Spleen (tissue), 11 donors: ENCODE data around the gene NSFL1C. TPM values are rescaled to one million over a fixed set of nuclear protein-coding genes. Genes with fewer than 3 reads are reported as not detected.

Source experiments
- DNase-seq: peaks from one replicate; pipeline ENCODE4 v3.0.0-alpha.2; 2020
- H3K27ac ChIP-seq, 8 donors: fragments of 200-600 bp; sonication (generic) in 7 of 8; 1 replicate in 4 of 8; 2 replicates in 4 of 8; pipeline versions ENCODE4 v1.5.0 to v1.8.0; 2016 to 2021; ENCODE audit warnings: inconsistent platforms in 4 of 8, mild to moderate bottlenecking in 4 of 8, moderate library complexity in 1 of 8
- H3K27me3 ChIP-seq, 7 donors: fragments of 200-600 bp; sonication (generic) in 6 of 7; replicated peaks in 1 of 7; 1 replicate in 4 of 7; 2 replicates in 3 of 7; pipeline versions ENCODE4 v1.5.0 to v1.8.0; 2016 to 2021; ENCODE audit warnings: inconsistent platforms in 3 of 7, mild to moderate bottlenecking in 1 of 7
- H3K36me3 ChIP-seq, 6 donors: fragments of 200-600 bp; sonication (generic) in 5 of 6; 1 replicate in 4 of 6; 2 replicates in 2 of 6; pipeline versions ENCODE4 v1.5.0 to v1.8.0; 2016 to 2021; ENCODE audit warnings: inconsistent platforms in 2 of 6
- H3K4me1 ChIP-seq, 6 donors: fragments of 200-600 bp; sonication (generic) in 5 of 6; 1 replicate in 3 of 6; 2 replicates in 3 of 6; pipeline versions ENCODE4 v1.5.0 to v1.8.0; 2016 to 2021; ENCODE audit warnings: inconsistent platforms in 3 of 6
- H3K4me3 ChIP-seq, 8 donors: fragments of 200-600 bp; sonication (generic) in 7 of 8; 1 replicate in 4 of 8; 2 replicates in 4 of 8; pipeline versions ENCODE4 v1.5.0 to v1.8.0; 2016 to 2021; ENCODE audit warnings: inconsistent platforms in 4 of 8, mild to moderate bottlenecking in 4 of 8, moderate library complexity in 2 of 8
- H3K9me3 ChIP-seq, 8 donors: fragments of 200-600 bp; sonication (generic) in 7 of 8; 1 replicate in 4 of 8; 2 replicates in 4 of 8; pipeline versions ENCODE4 v1.5.0 to v1.8.0; 2016 to 2021; ENCODE audit warnings: inconsistent platforms in 4 of 8
- POLR2A ChIP-seq, 3 donors: fragments of 450-650 bp; IDR thresholded peaks; one replicate each; pipeline ENCODE4 v1.5.1; 2017; ENCODE audit warnings: antibody characterized with exemption in 3 of 3, mild to moderate bottlenecking in 1 of 3
- POLR2AphosphoS5 ChIP-seq, 3 donors: sonication (generic); formaldehyde crosslinking; IDR thresholded peaks; one replicate each; pipeline ENCODE4 v1.5.1; 2017; ENCODE audit warnings: antibody characterized with exemption in 3 of 3
- WGBS, 5 donors: extraction: QIAGEN DNeasy Blood & Tissue Kit in 3 of 5; methylation state at CpG; one replicate each; pipeline versions ENCODE4 v1.1.5 to v1.1.7; 2013 to 2018; 5-methylcytosine and 5-hydroxymethylcytosine counted together
- intact Hi-C: fragments of 100-400 bp; cut with DNase I; formaldehyde crosslinking; loops from one replicate; pipeline ENCODE4 v1.15.0; 2023; ENCODE audit warnings: low total_unique reads
- polyA plus RNA-seq, 3 donors: library from polyadenylated mRNA; stranded (reverse); fragments of 200-250 nt; gene quantifications; one replicate each; pipeline ENCODE4 v1.2.1, GENCODE V29; 2013
- total RNA-seq, 7 donors: library from RNA; depleted of rRNA in 3 of 7; stranded (reverse); fragments of >200 nt in 3 of 7; fragmentation: NEBNext Ultra II Directional in 4 of 7; extraction: Animal tissue kit (Norgen Biotek cat#: 25700) in 4 of 7; gene quantifications; one replicate each; pipeline versions ENCODE4 v1.1.0 to v1.2.1, GENCODE V29; 2016 to 2021
- TF ChIP-seq, protein P1 (sequence below), 11 experiments: fragments of 200-600 bp in 7 of 11; fragments of 450-650 bp in 4 of 11; sonication (generic) in 4 of 11; IDR thresholded peaks in 8 of 11; conservative IDR thresholded peaks in 3 of 11; 1 replicate in 7 of 11; 2 replicates in 4 of 11; pipeline versions ENCODE4 v1.4.0 to v1.8.0; 2016 to 2021; ENCODE audit warnings: antibody characterized with exemption in 11 of 11, inconsistent platforms in 4 of 11, mild to moderate bottlenecking in 1 of 11
- donor health status: healthy with polysubstance abuse.
- donor health status: DM: no; HTN: no; CAD: no; lungs with moderate emphysema.
- donor health status: DM: no; HTN: no; CAD: no.
- donor health status: Bipolar disorder and iron deficiency.
- donor health status: healthy.
- donor health status: DM: no; HTN: no; CAD: no.
- donor health status: DM: yes; HTN: yes; CAD: no.

Gene NSFL1C
- total and polyA plus RNA-seq, 10 donors = 37.1 to 88.5 (median 66.3) TPM

GRCh38 chr20:1484438-1485116, 17.9 kb upstream of the NSFL1C start:
- intact Hi-C loops = no loop called here
- H3K4me3 ChIP-seq = no peak overlapping the region
- no peak overlapping the region for H3K27ac ChIP-seq
- H3K4me1 ChIP-seq = peaks cover 0 to 41% (median 0%) of the 10 kb centered on the region in 6 donors
- H3K36me3 ChIP-seq = peaks cover 0 to 17% (median 0%) of the 10 kb centered on the region in 6 donors
- H3K27me3 ChIP-seq = peaks cover 0 to 21% (median 0%) of the 10 kb centered on the region in 7 donors
- H3K9me3 ChIP-seq = no peaks in the 10 kb centered on the region
- DNase-seq = no peak
- 49 to 67% (median 50%) methylated on average over 5 of the region's 5 CpGs for WGBS, 5 donors
- TF ChIP-seq POLR2AphosphoS5 (IDR thresholded peaks at IDR 0.05) (no peak), POLR2A (IDR thresholded peaks at IDR 0.05) (no peak)
- TF ChIP-seq, protein P1, sequence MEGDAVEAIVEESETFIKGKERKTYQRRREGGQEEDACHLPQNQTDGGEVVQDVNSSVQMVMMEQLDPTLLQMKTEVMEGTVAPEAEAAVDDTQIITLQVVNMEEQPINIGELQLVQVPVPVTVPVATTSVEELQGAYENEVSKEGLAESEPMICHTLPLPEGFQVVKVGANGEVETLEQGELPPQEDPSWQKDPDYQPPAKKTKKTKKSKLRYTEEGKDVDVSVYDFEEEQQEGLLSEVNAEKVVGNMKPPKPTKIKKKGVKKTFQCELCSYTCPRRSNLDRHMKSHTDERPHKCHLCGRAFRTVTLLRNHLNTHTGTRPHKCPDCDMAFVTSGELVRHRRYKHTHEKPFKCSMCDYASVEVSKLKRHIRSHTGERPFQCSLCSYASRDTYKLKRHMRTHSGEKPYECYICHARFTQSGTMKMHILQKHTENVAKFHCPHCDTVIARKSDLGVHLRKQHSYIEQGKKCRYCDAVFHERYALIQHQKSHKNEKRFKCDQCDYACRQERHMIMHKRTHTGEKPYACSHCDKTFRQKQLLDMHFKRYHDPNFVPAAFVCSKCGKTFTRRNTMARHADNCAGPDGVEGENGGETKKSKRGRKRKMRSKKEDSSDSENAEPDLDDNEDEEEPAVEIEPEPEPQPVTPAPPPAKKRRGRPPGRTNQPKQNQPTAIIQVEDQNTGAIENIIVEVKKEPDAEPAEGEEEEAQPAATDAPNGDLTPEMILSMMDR (IDR thresholded peaks at IDR 0.05 in 8 of 11, conservative IDR thresholded peaks at IDR 0.05 in 3 of 11) = no peak

- TF ChIP-seq, protein P1 (IDR thresholded peaks at IDR 0.05 in 8 of 11, conservative IDR thresholded peaks at IDR 0.05 in 3 of 11) = no peak
- TF ChIP-seq POLR2AphosphoS5 (IDR thresholded peaks at IDR 0.05) (no peak), POLR2A (IDR thresholded peaks at IDR 0.05) (no peak)
- H3K27ac ChIP-seq = no peak overlapping the region
- H3K36me3 ChIP-seq = peaks cover 0 to 61% (median 0%) of the 10 kb centered on the region in 6 donors
- 63 to 79% (median 77%) methylated on average over 9 of the region's 9 CpGs for WGBS, 5 donors
- H3K4me3 ChIP-seq = no peak overlapping the region
- H3K4me1 ChIP-seq = peaks cover 0 to 9% (median 0%) of the 10 kb centered on the region in 6 donors
- H3K9me3 ChIP-seq = no peaks in the 10 kb centered on the region
- intact Hi-C loops = no loop called here
- H3K27me3 ChIP-seq = peaks cover 0 to 21% (median 0%) of the 10 kb centered on the region in 7 donors
- DNase-seq = no peak
Measured at GRCh38 chr20:1479831-1480595, 13.4 kb upstream of the NSFL1C start.

DNA sequence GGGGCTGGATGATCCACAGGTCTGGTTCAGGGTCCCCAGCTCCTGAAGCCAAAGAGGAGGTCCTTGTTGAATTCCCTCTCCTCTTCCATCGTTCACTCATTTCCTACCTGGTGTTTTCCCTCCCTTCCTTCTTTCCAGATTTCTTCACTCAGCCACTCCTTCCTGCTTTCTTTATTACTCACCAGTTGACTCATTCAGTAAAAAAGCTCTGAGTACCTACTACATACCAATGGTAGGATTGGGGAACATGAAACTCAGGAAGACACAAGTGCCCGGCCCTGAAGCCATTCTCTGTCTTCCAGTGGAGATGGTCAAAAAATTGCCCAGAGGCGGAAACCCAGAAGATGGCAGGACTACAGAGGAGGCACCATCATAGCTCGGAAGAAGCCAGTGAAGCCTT, 11.9 kb upstream of the NSFL1C start:
- Histone ChIP-seq H3K4me3 (no peak overlapping the region), H3K27me3 (peaks cover 0 to 16% (median 0%) of the 10 kb centered on the region in 7 donors), H3K4me1 (peaks cover 0 to 7% (median 1%) of the 10 kb centered on the region in 6 donors), H3K9me3 (no peaks in the 10 kb centered on the region), H3K27ac (no peak overlapping the region), H3K36me3 (peaks cover 0 to 67% (median 0%) of the 10 kb centered on the region in 6 donors)
- WGBS, 5 donors = 69 to 88% (median 75%) methylated on average over 4 of the region's 4 CpGs
- no peak for DNase-seq
- intact Hi-C loops = no loop called here
- TF ChIP-seq POLR2AphosphoS5 (IDR thresholded peaks at IDR 0.05) (no peak), POLR2A (IDR thresholded peaks at IDR 0.05) (no peak)
- TF ChIP-seq, protein P1 (IDR thresholded peaks at IDR 0.05 in 8 of 11, conservative IDR thresholded peaks at IDR 0.05 in 3 of 11) = no peak
